Measurements from ENCODE around the gene P2RX7.
"Not testable (repeated sequence)": the region's sequence is repeated elsewhere in the genome, so short reads cannot be mapped to it uniquely, and the experiment has no call there.

The P2RX7 gene

DNA sequence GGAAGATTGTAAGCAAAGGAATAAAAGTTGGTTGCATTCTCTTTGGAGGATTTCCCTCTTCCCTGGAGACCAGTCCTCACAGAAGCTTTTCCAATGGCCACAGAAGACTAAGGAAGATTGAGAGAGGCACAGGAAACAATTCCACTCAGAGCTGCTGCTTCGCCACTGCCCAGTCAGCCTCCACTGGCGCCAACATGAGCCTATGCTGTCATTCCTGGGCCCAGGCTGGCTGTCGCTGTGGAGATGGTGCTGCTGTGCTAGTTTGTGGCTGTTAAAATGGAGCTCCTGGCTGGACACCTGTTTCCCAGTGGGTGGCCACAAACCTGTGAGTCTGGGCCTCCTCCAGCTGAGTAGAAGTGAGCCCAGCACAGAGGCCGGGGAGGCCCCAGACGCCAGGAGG is 6.6 kb downstream of the P2RX7 start:
- DNase-seq = no peak

DNA sequence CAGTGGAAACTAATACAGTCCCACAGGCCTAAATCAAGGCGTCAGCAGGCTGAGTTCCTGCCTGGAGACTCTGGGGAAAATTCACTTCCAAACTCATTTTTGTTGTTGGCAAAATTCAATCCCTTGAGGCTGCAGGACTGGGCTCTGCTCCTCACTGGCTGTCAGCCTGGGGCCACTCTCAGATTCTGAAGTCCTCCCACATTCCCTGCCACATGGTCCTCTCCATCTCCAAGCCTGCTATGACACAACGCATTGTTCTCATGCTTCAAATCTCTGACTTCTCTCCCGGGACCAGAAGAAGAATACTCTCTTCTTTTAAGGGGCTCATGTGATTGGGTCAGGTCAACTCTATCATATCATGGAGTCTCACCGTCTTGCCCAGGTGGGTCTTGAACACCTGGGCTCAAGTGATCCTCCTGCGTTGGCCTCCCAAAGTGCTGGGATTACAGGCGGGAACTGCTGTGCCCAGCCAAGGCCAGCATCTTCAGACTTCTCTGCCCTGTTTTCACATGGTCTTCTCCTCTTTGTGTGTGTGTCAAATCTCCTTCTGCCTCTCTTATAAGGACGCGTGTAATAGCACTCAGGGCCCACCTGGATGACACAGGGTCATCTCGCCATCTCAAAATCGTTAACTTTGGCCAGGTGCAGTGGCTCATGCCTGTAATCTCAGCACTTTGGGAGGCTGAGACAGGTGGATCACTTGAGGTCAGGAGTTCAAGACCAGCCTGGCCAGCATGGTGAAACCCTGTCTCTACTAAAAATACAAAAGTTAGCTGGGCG is 9.7 kb downstream of the P2RX7 start:
- DNase-seq = no peak

DNA sequence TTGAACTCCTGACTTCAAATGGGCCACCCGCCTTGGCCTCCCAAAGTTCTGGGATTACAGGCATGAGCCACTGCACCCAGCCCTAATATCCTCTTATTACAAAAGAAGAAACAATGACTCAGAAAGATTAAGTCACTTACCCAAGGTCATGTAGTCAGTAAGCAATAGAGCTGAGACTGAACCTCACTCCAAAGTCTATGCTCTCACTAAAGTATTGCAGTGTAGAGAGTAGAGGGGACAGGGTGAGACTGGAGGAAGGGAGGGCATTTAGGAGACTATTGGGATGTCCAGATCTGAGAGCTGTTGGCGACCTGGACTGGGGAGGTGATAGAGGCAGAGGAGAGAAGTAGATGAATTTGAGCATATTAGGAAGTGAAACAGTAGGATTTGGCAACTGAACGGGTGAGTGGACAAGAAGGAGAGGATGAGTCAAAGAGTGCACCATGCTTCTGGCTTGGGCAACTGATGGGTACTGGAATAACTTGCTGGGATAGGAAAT is 11.8 kb downstream of the P2RX7 start:
- no peak for DNase-seq

DNA sequence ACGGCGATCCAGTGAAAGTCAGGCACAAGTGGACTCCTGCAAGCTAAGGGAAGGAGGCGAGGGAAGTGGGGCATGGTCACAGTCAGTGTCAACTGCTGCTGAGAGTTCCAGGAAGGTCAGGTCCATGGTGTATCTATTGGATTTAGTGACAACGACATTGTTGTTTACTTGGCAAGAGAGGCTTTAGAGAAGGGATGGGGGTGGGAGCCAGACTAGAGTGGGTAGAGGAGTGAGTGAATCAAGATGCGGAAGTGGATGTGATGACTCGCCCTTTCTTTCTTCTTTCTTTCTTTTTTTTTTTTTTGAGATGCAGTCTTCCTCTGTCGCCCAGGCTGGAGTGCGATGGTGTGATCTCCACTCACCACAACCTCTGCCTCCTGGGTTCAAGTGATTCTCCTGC is 12.5 kb downstream of the P2RX7 start:
- DNase-seq = no peak

- DNase-seq = not testable (repeated sequence)
Measured at GRCh38 chr12:121149289-121149688, 16.6 kb downstream of the P2RX7 start.

GRCh38 chr12:121154793-121155375 is 22.2 kb downstream of the P2RX7 start:
- no peak for DNase-seq

DNA sequence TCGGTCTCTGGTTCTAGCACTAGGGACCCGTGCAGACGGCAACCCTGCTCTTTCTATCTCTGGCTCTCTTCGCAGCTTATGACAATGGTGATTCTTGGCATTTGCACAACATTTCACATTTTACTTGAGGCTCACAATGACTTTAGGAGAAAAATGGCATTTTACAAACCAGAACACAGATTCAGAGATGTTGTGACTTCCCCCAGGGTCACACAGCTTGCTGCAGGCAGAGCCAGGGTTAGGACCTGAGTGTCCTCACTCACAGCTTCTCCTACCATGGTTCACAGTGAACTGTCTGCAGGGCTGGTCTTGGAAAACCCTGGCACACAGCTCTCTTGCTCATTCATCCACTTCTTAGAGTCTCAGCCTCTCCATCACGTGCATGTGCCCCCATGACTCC is 23.7 kb downstream of the P2RX7 start:
- DNase-seq = no peak

GRCh38 chr12:121158085-121158484 is 25.4 kb downstream of the P2RX7 start:
- no peak for DNase-seq

DNA sequence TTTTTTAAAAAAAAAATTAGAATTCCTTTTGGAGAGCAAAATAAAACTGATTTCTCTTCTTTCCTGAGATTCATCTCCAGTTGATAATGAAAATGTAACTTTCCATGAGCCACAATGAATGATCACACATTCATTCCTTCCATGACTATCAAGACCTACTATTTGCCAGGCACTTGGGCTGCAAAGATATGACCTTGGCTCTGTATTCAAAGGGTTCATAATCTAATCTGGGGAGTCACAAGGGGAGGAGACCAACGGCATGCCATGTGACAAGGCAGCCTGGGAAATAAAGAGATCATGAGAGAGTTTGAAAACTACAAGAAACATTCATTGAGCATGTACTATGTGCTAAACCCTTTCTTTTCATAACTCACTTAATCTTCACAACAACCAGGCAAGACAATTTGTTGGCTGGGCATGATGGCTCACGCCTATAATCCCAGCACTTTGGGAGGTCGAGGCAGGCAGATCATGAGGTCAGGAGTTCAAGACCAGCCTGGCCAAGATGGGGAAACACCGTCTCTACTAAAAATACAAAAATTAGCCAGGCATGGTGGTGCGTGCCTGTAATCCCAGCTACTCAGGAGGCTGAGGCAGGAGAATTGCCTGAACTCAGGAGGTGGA is 26.2 kb downstream of the P2RX7 start:
- DNase-seq = not testable (repeated sequence)

DNA sequence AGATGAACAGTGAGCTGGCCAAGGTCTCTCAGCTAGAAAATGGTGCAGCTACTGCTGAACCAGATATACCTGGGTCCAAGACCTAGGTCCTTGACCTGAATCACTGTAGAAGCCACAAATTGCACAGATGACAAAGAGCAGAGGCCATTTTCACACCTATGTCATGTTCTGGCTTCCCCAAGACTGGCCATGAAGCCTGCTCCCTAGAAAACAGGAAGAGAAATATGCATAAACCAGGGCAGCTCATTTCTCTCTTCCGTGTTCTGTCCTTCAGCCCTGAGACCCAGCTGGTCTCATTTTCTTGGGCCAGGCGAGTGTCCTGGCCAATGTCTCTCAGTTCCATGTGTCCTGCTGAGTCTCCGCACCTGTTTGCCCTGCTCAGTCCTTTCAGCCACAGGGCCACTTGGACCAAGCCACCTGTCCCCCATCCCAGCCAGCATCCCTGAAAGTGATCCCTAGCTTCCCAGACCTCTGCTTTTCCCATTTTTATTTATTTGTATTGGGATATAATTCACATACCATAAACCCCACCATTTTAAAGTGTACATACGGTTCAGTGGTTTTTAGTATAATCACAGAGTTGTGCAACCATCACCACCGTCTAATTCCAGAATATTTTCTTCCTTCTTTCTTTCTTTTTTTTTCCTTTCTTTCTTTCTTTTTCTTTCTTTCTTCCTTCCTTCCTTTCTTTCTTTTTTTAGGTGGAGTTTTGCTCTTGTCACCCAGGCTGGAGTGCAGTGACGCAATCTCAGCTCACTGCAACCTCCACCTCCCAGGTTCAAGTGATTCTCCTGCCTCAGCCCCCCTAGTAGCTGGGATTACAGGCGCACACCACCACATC is 27.0 kb downstream of the P2RX7 start:
- DNase-seq = no peak

DNA sequence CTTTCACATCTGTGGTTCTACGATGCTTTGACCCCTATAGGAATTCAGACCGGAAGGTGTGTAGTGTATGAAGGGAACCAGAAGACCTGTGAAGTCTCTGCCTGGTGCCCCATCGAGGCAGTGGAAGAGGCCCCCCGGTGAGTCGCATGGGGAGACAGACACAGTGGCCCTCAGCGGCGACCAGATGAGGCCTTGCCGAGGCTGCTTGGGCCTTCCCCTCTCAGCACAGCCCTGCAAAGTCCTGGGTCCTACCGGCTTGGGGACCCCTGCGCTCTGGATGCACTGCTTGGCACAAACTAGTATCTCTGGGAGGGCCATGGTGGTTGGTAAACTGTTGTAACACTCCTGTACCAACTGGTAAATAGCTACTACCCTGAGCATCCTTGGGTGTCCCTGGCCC is 29.7 kb downstream of the P2RX7 start:
- no peak for DNase-seq

GRCh38 chr12:121162985-121163384 is 30.3 kb downstream of the P2RX7 start:
- DNase-seq = no peak

DNA sequence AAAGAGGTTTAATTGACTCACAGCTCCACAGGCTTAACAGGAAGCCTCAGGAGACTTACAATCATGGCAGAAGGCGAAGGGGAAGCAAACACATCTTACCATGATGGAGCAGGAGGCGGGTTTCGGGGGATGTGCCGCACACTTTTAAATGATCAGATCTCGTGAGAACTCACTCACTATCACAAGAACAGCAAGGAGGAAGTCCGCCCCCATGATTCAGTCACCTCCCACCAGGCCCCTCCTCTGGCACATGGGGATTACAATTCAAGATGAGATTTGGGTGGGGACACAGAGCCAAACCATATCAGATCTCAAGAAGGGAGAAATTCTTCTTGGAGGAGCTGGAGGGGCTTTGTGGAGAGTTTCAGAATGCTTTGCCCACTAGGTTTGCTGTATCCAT is 32.2 kb downstream of the P2RX7 start:
- DNase-seq = not testable (repeated sequence)

DNA sequence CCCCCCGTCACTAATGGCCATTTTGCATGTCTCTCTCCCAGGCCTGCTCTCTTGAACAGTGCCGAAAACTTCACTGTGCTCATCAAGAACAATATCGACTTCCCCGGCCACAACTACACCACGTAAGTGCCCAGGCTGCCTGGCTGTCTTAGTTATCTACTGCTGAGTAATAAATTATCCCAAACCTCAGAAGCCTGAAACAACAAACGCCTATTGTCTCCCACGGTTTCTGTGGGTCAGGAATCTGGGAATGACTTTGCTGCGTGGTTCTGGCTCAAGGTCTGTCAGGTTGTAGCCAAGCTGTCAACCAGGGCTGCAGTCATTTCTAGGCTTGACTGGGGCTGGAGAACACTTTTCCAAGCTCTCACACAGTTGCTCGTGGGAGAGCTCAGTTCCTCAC is 32.6 kb downstream of the P2RX7 start:
- DNase-seq = no peak

DNA sequence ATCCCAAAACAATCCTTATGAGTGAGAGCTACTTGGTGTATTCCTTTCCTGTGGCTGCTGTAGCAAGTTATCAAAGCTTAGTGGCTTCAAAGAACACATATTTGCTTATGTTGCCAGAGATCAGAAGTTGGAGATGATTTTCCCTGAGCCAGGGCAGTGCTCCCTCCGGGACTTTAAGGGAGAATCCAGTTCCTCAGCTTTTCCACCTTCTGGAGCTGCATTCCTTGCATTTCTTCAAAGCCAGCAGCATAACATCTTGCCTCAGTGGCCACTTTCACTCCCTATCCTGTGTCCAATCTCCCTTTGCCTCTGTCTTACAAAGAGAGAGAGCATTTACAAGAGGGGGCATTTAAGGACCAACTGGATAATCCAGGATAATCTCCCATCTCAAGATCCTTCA is 33.7 kb downstream of the P2RX7 start:
- DNase-seq = no peak

GRCh38 chr12:121167232-121167820 is 34.6 kb downstream of the P2RX7 start:
- DNase-seq = no peak

GRCh38 chr12:121167951-121168350 is 35.3 kb downstream of the P2RX7 start:
- DNase-seq = no peak

GRCh38 chr12:121170151-121170550 is 37.5 kb downstream of the P2RX7 start:
- DNase-seq = no peak

DNA sequence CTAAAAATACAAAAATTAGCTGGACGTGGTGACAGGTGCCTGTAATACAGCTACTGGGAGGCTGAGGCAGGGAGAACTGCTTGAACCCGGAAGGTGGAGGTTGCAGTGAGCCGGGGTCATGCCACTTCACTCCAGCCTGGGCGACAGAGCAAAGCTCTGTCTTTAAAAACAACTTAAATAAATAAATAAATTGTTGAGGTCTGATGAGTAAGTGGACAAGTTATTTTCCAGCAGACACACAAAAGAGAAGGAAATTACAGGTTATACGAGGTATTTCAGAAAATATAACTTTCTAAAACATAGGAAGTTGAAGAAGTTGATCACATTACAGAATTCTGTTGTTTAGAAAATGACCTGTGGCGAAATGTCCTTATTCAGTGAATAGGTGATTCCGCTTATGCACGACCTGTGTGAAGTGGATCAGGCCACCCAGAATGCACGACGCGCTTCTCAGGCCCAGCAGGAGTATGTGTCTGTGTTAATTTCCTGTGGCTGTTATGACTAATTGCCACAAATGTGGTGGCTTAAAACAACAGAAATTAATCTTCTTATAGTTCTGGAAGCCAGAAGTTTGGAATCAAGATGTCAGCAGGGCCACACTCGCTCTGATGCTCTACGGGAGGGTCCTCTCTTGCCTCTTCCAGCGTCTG is 38.1 kb downstream of the P2RX7 start:
- no peak for DNase-seq

- no peak for DNase-seq
Measured at GRCh38 chr12:121172145-121172544, 39.5 kb downstream of the P2RX7 start.

GRCh38 chr12:121175383-121176119 is 42.9 kb downstream of the P2RX7 start:
- DNase-seq = no peak

Data from activated CD4-positive, CD25-positive, alpha-beta regulatory T cell (primary cell).